ENCODE data around the gene THRB. TPM values are rescaled to one million over a fixed set of nuclear protein-coding genes. Genes with fewer than 3 reads are reported as not detected.

THRB gene
- total and polyA plus RNA-seq, 2 experiments from 2014 or later: 0.49 to 0.57 TPM

GRCh38 chr3:24460974-24461373, 33.7 kb downstream of the THRB start:
- TF ChIP-seq CTCF (IDR thresholded peaks at IDR 0.05; ENCODE audit: low read depth, low read length): no peak
- no peak overlapping the region for H3K27ac ChIP-seq
- no peaks in the 10 kb centered on the region for H3K27me3 ChIP-seq
- H3K4me3 ChIP-seq: no peak overlapping the region
- DNase-seq (ENCODE audit: low read depth in 1 of 2, low spot score in 1 of 2): no peak
- peaks cover 3% of the 10 kb centered on the region for H3K4me1 ChIP-seq (ENCODE audit: low read depth)
- H3K9me3 ChIP-seq (ENCODE audit: low read depth): no peaks in the 10 kb centered on the region
- no peaks in the 10 kb centered on the region for H3K36me3 ChIP-seq

- Histone ChIP-seq H3K4me3 (no peak overlapping the region), H3K27ac (no peak overlapping the region), H3K27me3 (no peaks in the 10 kb centered on the region), H3K4me1 (ENCODE audit: low read depth) (peaks cover 3% of the 10 kb centered on the region), H3K36me3 (no peaks in the 10 kb centered on the region), H3K9me3 (ENCODE audit: low read depth) (no peaks in the 10 kb centered on the region)
- DNase-seq (ENCODE audit: low read depth in 1 of 2, low spot score in 1 of 2): no peak
- TF ChIP-seq CTCF (IDR thresholded peaks at IDR 0.05; ENCODE audit: low read depth, low read length): no peak
These were observed 36.9 kb downstream of the THRB start for GRCh38 chr3:24457719-24458118.

GRCh38 chr3:24454856-24455255, 39.8 kb downstream of the THRB start:
- no peak for DNase-seq (ENCODE audit: low read depth in 1 of 2, low spot score in 1 of 2)
- H3K9me3 ChIP-seq (ENCODE audit: low read depth): no peaks in the 10 kb centered on the region
- H3K4me3 ChIP-seq: no peak overlapping the region
- no peaks in the 10 kb centered on the region for H3K36me3 ChIP-seq
- no peak overlapping the region for H3K27ac ChIP-seq
- no peaks in the 10 kb centered on the region for H3K27me3 ChIP-seq
- H3K4me1 ChIP-seq (ENCODE audit: low read depth): peaks cover 7% of the 10 kb centered on the region
- TF ChIP-seq CTCF (IDR thresholded peaks at IDR 0.05; ENCODE audit: low read depth, low read length): no peak

GRCh38 chr3:24454393-24454792, 40.3 kb downstream of the THRB start:
- no peak overlapping the region for H3K4me3 ChIP-seq
- DNase-seq (ENCODE audit: low read depth in 1 of 2, low spot score in 1 of 2): no peak
- no peak overlapping the region for H3K27ac ChIP-seq
- H3K27me3 ChIP-seq: no peaks in the 10 kb centered on the region
- no peaks in the 10 kb centered on the region for H3K9me3 ChIP-seq (ENCODE audit: low read depth)
- no peak for TF ChIP-seq CTCF (IDR thresholded peaks at IDR 0.05; ENCODE audit: low read depth, low read length)
- H3K4me1 ChIP-seq (ENCODE audit: low read depth): peaks cover 7% of the 10 kb centered on the region
- no peaks in the 10 kb centered on the region for H3K36me3 ChIP-seq

GRCh38 chr3:24451461-24452099, 43.1 kb downstream of the THRB start:
- Histone ChIP-seq H3K27ac (no peak overlapping the region), H3K4me1 (ENCODE audit: low read depth) (peaks cover 4% of the 10 kb centered on the region), H3K27me3 (no peaks in the 10 kb centered on the region), H3K4me3 (no peak overlapping the region), H3K36me3 (no peaks in the 10 kb centered on the region), H3K9me3 (ENCODE audit: low read depth) (no peaks in the 10 kb centered on the region)
- no peak for TF ChIP-seq CTCF (IDR thresholded peaks at IDR 0.05; ENCODE audit: low read depth, low read length)
- DNase-seq (ENCODE audit: low read depth in 1 of 2, low spot score in 1 of 2): no peak
